ENCODE results near the gene TANGO6.

TANGO6 gene

DNA sequence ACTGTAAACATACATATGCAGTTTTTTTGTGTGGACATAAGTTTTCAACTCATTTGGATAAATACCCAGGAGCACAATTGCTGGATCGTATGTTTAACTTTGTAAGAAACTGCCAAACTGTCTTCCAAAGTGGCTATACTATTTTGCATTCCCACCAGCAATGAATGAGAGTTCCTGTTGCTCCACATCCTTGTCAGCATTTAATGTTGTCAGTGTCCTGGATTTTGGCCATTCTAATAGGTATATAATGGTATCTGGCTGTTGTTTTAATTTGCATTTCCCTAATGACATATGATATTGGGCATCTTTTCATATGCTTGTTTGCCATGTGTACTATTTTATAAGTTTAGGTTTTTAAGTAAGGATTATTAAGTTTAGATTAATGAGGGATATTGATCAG, 14.1 kb downstream of the TANGO6 start:
- in situ Hi-C loops (cut with HindIII; ENCODE audit: low sequenced_read_pairs), result no loop called here
- TF ChIP-seq CTCF (IDR thresholded peaks at IDR 0.05; ENCODE audit: low read depth, low read length, missing control alignments), result no peak
- DNase-seq (ENCODE audit: low read depth), result no peak
- no peak overlapping the region for H3K4me3 ChIP-seq (ENCODE audit: low read depth, low read length)

DNA sequence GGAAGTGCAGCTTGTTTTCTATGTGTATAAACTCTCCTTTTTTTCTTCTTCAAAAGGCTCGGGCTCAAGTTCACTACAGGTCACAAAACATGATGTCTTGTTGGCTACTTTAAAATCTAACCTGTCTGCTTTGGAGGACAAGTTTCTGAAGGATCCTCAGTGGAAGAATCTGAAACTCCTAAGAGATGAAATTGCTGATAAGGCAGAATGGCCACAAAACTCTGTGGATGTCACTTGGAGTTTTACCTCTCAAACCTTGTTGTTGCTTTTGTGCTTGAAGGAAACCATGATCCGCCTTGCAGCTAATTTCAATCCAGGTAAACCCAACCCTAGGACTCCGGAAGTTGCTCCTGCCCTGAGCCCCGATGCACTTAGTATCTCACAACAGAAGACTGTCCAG, 16.5 kb downstream of the TANGO6 start:
- in situ Hi-C loops (cut with HindIII; ENCODE audit: low sequenced_read_pairs), result no loop called here
- TF ChIP-seq CTCF (IDR thresholded peaks at IDR 0.05; ENCODE audit: low read depth, low read length, missing control alignments), result no peak
- no peak for DNase-seq (ENCODE audit: low read depth)
- no peak overlapping the region for H3K4me3 ChIP-seq (ENCODE audit: low read depth, low read length)

- no peak for TF ChIP-seq CTCF (IDR thresholded peaks at IDR 0.05; ENCODE audit: low read depth, low read length, missing control alignments)
- no peak for DNase-seq (ENCODE audit: low read depth)
- no peak overlapping the region for H3K4me3 ChIP-seq (ENCODE audit: low read depth, low read length)
- in situ Hi-C loops (cut with HindIII; ENCODE audit: low sequenced_read_pairs), result no loop called here
Observed at GRCh38 chr16:68860978-68861892, 17.9 kb downstream of the TANGO6 start.

DNA sequence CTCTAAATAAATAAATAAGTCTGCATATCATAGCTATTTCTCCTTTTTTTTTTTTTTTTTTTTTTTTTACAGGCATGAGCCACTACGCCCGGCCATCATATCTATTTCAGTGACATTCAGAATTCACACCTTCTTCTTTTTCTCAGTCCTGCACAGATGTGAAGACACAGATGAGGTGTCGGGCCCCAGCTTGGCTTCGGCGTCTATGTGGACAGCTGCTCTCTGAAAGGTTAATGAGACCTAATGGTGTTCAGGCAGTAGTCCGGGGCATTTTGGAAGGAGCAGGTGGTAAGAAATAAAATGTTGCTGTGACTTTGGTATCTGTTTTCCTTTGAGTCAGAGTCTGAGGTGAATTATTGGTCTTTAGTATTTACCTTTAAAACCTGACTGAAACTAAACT, 23.6 kb downstream of the TANGO6 start:
- TF ChIP-seq CTCF (IDR thresholded peaks at IDR 0.05; ENCODE audit: low read depth, low read length, missing control alignments), result no peak
- in situ Hi-C loops (cut with HindIII; ENCODE audit: low sequenced_read_pairs), result no loop called here
- DNase-seq (ENCODE audit: low read depth), result no peak

GRCh38 chr16:68869492-68870088, 26.3 kb downstream of the TANGO6 start:
- TF ChIP-seq CTCF (IDR thresholded peaks at IDR 0.05; ENCODE audit: low read depth, low read length, missing control alignments), result no peak
- in situ Hi-C loops (cut with HindIII; ENCODE audit: low sequenced_read_pairs), result no loop called here
- H3K4me3 ChIP-seq (ENCODE audit: low read depth, low read length), result no peak overlapping the region
- DNase-seq (ENCODE audit: low read depth), result no peak

More for the DNA sequence above, 23.6 kb downstream of the TANGO6 start:
- H3K4me3 ChIP-seq (ENCODE audit: low read depth, low read length), result no peak overlapping the region

DNA sequence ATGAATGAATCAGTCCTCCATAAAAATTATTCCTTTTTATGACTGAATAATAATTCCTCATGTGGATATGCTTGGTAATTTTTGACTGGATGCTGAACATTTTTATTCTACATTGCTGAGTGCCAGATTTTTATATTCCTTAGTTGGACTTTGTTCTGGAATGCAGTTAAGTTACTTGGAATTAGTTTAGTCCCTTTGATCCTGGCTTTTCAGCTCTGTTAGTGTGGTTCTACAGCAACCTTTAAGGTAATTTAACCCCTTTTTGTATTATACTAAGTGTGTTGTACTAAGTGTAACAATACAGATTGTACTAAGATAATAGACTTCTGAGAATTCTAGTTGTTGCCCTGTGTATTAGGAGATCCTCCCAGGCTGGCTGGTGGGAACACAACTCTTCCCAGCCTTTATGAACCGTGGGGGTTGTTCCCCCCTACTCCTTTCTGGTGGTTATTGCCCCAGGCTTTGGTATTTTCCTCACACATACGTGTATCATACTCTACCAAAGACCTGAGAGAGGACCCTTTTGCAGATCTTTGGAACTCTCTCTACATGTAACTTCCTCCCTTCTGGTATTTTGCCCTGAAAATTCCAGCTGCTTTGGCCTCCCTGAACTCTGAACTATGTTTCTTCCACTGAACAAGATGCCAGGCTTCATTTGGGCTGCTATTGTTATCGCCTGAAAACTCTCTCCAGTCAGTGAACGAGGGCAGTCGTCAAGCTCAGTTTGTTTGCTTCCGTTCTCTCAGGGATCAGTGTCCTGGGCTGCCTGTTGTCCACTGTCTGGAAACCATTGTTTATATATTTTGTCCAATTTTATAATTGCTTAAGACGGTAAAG, 30.5 kb downstream of the TANGO6 start:
- no peak for DNase-seq (ENCODE audit: low read depth)
- in situ Hi-C loops (cut with HindIII; ENCODE audit: low sequenced_read_pairs), result no loop called here
- H3K4me3 ChIP-seq (ENCODE audit: low read depth, low read length), result no peak overlapping the region
- no peak for TF ChIP-seq CTCF (IDR thresholded peaks at IDR 0.05; ENCODE audit: low read depth, low read length, missing control alignments)
